Measurements from ENCODE around the gene RBM28. TPM values are rescaled to one million over a fixed set of nuclear protein-coding genes. Genes with fewer than 3 reads are reported as not detected.

Gene RBM28
- polyA plus RNA-seq, 2 of the 4 experiments (the other 2 are of a cell fraction): 77.3 to 79.5 TPM

DNA sequence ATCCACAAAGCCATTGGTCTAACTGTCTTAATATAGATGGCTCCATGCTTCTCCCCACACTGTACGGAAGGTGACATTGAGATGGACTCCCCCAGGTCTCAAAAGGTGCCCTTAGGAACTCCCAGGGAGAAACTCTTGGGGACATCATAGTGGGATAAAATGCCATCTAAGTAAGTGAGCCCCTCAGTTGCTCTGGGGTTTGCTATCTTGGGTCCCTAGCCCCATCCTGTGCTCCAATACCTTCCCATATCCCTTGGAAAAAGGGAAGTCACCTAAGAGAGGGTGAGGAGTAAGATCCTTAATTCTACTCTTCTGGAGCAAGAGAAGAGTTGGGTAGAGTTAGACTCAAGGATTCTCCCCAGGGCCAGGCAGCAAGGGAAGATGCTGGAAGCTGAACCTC lies 9.9 kb upstream of the RBM28 start:
- H3K4me3 ChIP-seq: no peak overlapping the region
- ChIA-PET POLR2A (interaction anchor here (1.3 kb wide), 1 partner anchor 10 kb away, joined by 3 read pairs; the partner anchor contains the start of gene RBM28), CTCF (interaction anchor here (0.9 to 11.1 kb wide), 5 partner anchors 9 to 63 kb away, joined by 3 to 109 read pairs (median 3); no protein-coding TSS in a partner anchor)
- H3K4me2 ChIP-seq: no peak overlapping the region
- FAIRE-seq (no peak), ATAC-seq (no peak), DNase-seq (ENCODE audit: low read depth in 1 of 2, low spot score in 1 of 2) (no peak)
- no peaks in the 10 kb centered on the region for H3K9me3 ChIP-seq
- WGBS (ENCODE audit: missing lambda C conversion rate): 100% methylated on average over 1 of the region's 1 CpG
- H3K4me1 ChIP-seq: no peaks in the 10 kb centered on the region
- TF ChIP-seq FOXS1 (CRISPR knock-in tag; IDR thresholded peaks at IDR 0.05): no peak
- TF ChIP-seq, protein P1, sequence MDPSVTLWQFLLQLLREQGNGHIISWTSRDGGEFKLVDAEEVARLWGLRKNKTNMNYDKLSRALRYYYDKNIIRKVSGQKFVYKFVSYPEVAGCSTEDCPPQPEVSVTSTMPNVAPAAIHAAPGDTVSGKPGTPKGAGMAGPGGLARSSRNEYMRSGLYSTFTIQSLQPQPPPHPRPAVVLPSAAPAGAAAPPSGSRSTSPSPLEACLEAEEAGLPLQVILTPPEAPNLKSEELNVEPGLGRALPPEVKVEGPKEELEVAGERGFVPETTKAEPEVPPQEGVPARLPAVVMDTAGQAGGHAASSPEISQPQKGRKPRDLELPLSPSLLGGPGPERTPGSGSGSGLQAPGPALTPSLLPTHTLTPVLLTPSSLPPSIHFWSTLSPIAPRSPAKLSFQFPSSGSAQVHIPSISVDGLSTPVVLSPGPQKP (IDR thresholded peaks at IDR 0.05; ENCODE audit: low read depth, low read length): no peak
- TF ChIP-seq, protein P2, sequence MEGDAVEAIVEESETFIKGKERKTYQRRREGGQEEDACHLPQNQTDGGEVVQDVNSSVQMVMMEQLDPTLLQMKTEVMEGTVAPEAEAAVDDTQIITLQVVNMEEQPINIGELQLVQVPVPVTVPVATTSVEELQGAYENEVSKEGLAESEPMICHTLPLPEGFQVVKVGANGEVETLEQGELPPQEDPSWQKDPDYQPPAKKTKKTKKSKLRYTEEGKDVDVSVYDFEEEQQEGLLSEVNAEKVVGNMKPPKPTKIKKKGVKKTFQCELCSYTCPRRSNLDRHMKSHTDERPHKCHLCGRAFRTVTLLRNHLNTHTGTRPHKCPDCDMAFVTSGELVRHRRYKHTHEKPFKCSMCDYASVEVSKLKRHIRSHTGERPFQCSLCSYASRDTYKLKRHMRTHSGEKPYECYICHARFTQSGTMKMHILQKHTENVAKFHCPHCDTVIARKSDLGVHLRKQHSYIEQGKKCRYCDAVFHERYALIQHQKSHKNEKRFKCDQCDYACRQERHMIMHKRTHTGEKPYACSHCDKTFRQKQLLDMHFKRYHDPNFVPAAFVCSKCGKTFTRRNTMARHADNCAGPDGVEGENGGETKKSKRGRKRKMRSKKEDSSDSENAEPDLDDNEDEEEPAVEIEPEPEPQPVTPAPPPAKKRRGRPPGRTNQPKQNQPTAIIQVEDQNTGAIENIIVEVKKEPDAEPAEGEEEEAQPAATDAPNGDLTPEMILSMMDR (IDR thresholded peaks at IDR 0.05): no peak
- no peak for TF ChIP-seq TFCP2L1 (CRISPR knock-in tag; IDR thresholded peaks at IDR 0.05)
- H3K27ac ChIP-seq: no peak overlapping the region

DNA sequence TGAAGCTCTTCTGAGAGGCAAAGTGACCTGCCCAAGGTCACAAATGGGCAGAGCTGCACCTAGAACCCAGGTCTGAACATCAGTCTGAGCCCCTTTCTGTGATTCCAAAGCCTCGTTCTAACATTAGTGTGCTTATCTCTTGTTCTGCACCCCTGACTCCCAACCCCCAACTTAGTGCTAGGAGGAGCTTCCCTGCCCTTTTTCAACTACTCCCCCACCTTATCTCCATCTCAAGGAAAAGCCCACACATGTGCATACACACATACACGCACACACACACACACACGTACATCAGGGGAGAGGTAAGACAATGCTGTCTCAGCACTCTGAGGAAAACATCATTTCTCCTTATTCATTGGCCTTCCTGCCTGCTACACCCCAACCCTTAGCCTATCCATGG lies 9.5 kb upstream of the RBM28 start:
- FAIRE-seq (no peak), DNase-seq (ENCODE audit: low read depth in 1 of 2, low spot score in 1 of 2) (no peak), ATAC-seq (no peak)
- CTCF ChIA-PET: interaction anchor here (0.7 to 11.1 kb wide), 7 partner anchors 9 to 108 kb away, joined by 3 to 109 read pairs (median 3); no protein-coding TSS in a partner anchor
- 67% methylated on average over 3 of the region's 3 CpGs for WGBS (ENCODE audit: missing lambda C conversion rate)
- H3K9me3 ChIP-seq: no peaks in the 10 kb centered on the region
- H3K4me1 ChIP-seq: no peaks in the 10 kb centered on the region
- peak; percentile 50 for TF ChIP-seq MAFK (IDR thresholded peaks at IDR 0.05; ENCODE audit: partially characterized antibody)
- TF ChIP-seq, protein P3, sequence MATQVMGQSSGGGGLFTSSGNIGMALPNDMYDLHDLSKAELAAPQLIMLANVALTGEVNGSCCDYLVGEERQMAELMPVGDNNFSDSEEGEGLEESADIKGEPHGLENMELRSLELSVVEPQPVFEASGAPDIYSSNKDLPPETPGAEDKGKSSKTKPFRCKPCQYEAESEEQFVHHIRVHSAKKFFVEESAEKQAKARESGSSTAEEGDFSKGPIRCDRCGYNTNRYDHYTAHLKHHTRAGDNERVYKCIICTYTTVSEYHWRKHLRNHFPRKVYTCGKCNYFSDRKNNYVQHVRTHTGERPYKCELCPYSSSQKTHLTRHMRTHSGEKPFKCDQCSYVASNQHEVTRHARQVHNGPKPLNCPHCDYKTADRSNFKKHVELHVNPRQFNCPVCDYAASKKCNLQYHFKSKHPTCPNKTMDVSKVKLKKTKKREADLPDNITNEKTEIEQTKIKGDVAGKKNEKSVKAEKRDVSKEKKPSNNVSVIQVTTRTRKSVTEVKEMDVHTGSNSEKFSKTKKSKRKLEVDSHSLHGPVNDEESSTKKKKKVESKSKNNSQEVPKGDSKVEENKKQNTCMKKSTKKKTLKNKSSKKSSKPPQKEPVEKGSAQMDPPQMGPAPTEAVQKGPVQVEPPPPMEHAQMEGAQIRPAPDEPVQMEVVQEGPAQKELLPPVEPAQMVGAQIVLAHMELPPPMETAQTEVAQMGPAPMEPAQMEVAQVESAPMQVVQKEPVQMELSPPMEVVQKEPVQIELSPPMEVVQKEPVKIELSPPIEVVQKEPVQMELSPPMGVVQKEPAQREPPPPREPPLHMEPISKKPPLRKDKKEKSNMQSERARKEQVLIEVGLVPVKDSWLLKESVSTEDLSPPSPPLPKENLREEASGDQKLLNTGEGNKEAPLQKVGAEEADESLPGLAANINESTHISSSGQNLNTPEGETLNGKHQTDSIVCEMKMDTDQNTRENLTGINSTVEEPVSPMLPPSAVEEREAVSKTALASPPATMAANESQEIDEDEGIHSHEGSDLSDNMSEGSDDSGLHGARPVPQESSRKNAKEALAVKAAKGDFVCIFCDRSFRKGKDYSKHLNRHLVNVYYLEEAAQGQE (IDR thresholded peaks at IDR 0.05): no peak
- H3K4me3 ChIP-seq: no peak overlapping the region
- H3K27ac ChIP-seq: no peak overlapping the region
- no peak overlapping the region for H3K4me2 ChIP-seq
- POLR2A ChIA-PET: interaction anchor here (1.3 kb wide), 1 partner anchor 9 kb away, joined by 3 read pairs; the partner anchor contains the start of gene RBM28

DNA sequence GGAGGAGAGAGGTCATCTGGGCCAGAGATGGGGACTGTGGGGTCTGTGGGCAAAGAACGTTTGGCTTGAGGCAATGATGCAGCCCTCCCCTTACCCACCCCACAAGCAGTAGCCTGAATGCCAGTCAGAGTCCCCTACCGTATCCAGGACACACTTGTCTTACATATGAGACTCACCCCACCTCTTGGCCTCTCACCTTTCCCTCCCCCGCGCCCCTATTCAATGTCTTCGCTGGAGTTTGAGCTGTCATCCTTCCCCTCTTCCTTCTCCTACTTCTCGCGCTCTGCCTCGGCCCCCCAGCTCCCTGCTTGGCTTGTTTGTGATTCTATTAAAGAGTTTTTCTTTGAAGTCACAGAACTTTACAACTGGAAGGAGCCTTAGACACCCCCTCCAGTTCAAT lies 8.9 kb upstream of the RBM28 start:
- Histone ChIP-seq H3K27ac (no peak overlapping the region), H3K4me1 (no peaks in the 10 kb centered on the region), H3K4me3 (no peak overlapping the region), H3K4me2 (no peak overlapping the region), H3K9me3 (no peaks in the 10 kb centered on the region)
- POLR2A ChIA-PET: interaction anchor here (1.3 kb wide), 1 partner anchor 9 kb away, joined by 3 read pairs; the partner anchor contains the start of gene RBM28
- FAIRE-seq (no peak), ATAC-seq (no peak), DNase-seq (ENCODE audit: low read depth in 1 of 2, low spot score in 1 of 2) (no peak)
- CTCF ChIA-PET: interaction anchor here (0.7 to 11.1 kb wide), 7 partner anchors 10 to 109 kb away, joined by 3 to 109 read pairs (median 3); no protein-coding TSS in a partner anchor
- WGBS (ENCODE audit: missing lambda C conversion rate): 76% methylated on average over 8 of the region's 8 CpGs
- TF ChIP-seq POLR2A (IDR thresholded peaks at IDR 0.05; ENCODE audit: low read length): no peak
- TF ChIP-seq JUNB (IDR thresholded peaks at IDR 0.05): no peak
- TF ChIP-seq BHLHE40 (IDR thresholded peaks at IDR 0.05; ENCODE audit: low read depth, low read length): no peak
- TF ChIP-seq, protein P4, sequence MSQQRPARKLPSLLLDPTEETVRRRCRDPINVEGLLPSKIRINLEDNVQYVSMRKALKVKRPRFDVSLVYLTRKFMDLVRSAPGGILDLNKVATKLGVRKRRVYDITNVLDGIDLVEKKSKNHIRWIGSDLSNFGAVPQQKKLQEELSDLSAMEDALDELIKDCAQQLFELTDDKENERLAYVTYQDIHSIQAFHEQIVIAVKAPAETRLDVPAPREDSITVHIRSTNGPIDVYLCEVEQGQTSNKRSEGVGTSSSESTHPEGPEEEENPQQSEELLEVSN (IDR thresholded peaks at IDR 0.05; ENCODE audit: borderline replicate concordance, low read depth): no peak
- TF ChIP-seq MYC (IDR thresholded peaks at IDR 0.05; ENCODE audit: borderline replicate concordance, low read length): no peak
- no peak for TF ChIP-seq EHMT2 (IDR thresholded peaks at IDR 0.05; ENCODE audit: low read depth)
- no peak for TF ChIP-seq SREBF2 (IDR thresholded peaks at IDR 0.05)
- TF ChIP-seq MAFK (IDR thresholded peaks at IDR 0.05; ENCODE audit: partially characterized antibody): no peak
- no peak for TF ChIP-seq SMC3 (IDR thresholded peaks at IDR 0.05)

Data from A549 (cell line).